Measurements from ENCODE around the gene MRPL20. TPM values are rescaled to one million over a fixed set of nuclear protein-coding genes. Genes with fewer than 3 reads are reported as not detected.
"Not testable (repeated sequence)": the region's sequence is repeated elsewhere in the genome, so short reads cannot be mapped to it uniquely, and the experiment has no call there.

Gene MRPL20
- total and polyA plus RNA-seq, 5 experiments from 2014 or later: 162 to 233 (median 203) TPM

GRCh38 chr1:1371746-1372711, 35.1 kb downstream of the MRPL20 start:
- H3K4me3 Mint-ChIP-seq: peak overlapping the region; percentile 46 to 88 (median 64)
- H3K27me3 Mint-ChIP-seq: no peaks in the 10 kb centered on the region
- H3K36me3 Mint-ChIP-seq: no peaks in the 10 kb centered on the region
- POLR2A ChIA-PET: interaction anchor here (0.6 to 8.9 kb wide), 12 partner anchors 13 to 332 kb away, joined by 3 to 105 read pairs (median 6); partner anchors contain the start of genes CCNL2, DVL1, MIB2 and MRPL20
- peak; percentile 62 to 86 (median 78) for DNase-seq
- H3K27ac Mint-ChIP-seq: peak overlapping the region; percentile 29 to 96 (median 90)
- peak; percentile 30 to 35 for ATAC-seq
- H3K4me1 Mint-ChIP-seq: peaks cover 9 to 48% (median 24%) of the 10 kb centered on the region in 4 donors
- no peaks in the 10 kb centered on the region for H3K9me3 Mint-ChIP-seq

GRCh38 chr1:1371364-1371745, 35.7 kb downstream of the MRPL20 start:
- ATAC-seq (peak; percentile 57 to 79), DNase-seq (peak in 9 of 10 donors; percentile 63 to 96 (median 91))
- Mint-ChIP-seq H3K27me3 (no peaks in the 10 kb centered on the region), H3K36me3 (no peaks in the 10 kb centered on the region), H3K4me3 (peak overlapping the region in 9 of 10 donors; percentile 10 to 85 (median 63)), H3K9me3 (no peaks in the 10 kb centered on the region), H3K27ac (peak overlapping the region in 8 of 10 donors; percentile 72 to 96 (median 90)), H3K4me1 (peaks cover 9 to 44% (median 24%) of the 10 kb centered on the region in 4 donors)
- POLR2A ChIA-PET: interaction anchor here (0.7 to 8.9 kb wide), 10 partner anchors 12 to 332 kb away, joined by 3 to 105 read pairs (median 8); partner anchors contain the start of genes CCNL2, DVL1, MRPL20 and MXRA8

GRCh38 chr1:1370771-1371300, 36.3 kb downstream of the MRPL20 start:
- peak in 1 of 10 donors; percentile 42 for DNase-seq
- peak overlapping the region in 6 of 10 donors; percentile 18 to 85 (median 64) for H3K4me3 Mint-ChIP-seq

GRCh38 chr1:1370094-1370493, 37.0 kb downstream of the MRPL20 start:
- not testable (repeated sequence) for H3K9me3 Mint-ChIP-seq, H3K27me3 Mint-ChIP-seq, H3K36me3 Mint-ChIP-seq, ATAC-seq, DNase-seq
- Mint-ChIP-seq H3K27ac (peak overlapping the region in 6 of 10 donors; percentile 36 to 95 (median 82)), H3K4me1 (peaks cover 7 to 36% (median 20%) of the 10 kb centered on the region in 4 donors), H3K4me3 (peak overlapping the region in 8 of 10 donors; percentile 3 to 56 (median 32))
- POLR2A ChIA-PET: interaction anchor here (0.7 to 8.9 kb wide), 7 partner anchors 11 to 248 kb away, joined by 3 to 105 read pairs (median 4); partner anchors contain the start of genes MRPL20 and MXRA8

More at GRCh38 chr1:1370771-1371300, 36.3 kb downstream of the MRPL20 start:
- ATAC-seq: no peak
- Mint-ChIP-seq H3K9me3 (no peaks in the 10 kb centered on the region), H3K36me3 (no peaks in the 10 kb centered on the region), H3K27ac (peak overlapping the region in 8 of 10 donors; percentile 72 to 96 (median 90)), H3K27me3 (no peaks in the 10 kb centered on the region), H3K4me1 (peaks cover 9 to 41% (median 24%) of the 10 kb centered on the region in 4 donors)
- POLR2A ChIA-PET: interaction anchor here (0.6 to 8.9 kb wide), 10 partner anchors 11 to 331 kb away, joined by 3 to 105 read pairs (median 8); partner anchors contain the start of genes CCNL2, DVL1, MRPL20 and MXRA8

- no peak overlapping the region for H3K27ac Mint-ChIP-seq
Observed at GRCh38 chr1:1367315-1367714, 39.8 kb downstream of the MRPL20 start.

GRCh38 chr1:1366699-1367066, 40.4 kb downstream of the MRPL20 start:
- Mint-ChIP-seq H3K4me1 (peaks cover 0 to 22% (median 10%) of the 10 kb centered on the region in 4 donors), H3K27ac (no peak overlapping the region), H3K36me3 (no peaks in the 10 kb centered on the region), H3K4me3 (no peak overlapping the region), H3K9me3 (no peaks in the 10 kb centered on the region), H3K27me3 (no peaks in the 10 kb centered on the region)
- DNase-seq (no peak), ATAC-seq (no peak)
- POLR2A ChIA-PET: no interaction called here

More at GRCh38 chr1:1367315-1367714, 39.8 kb downstream of the MRPL20 start:
- H3K27me3 Mint-ChIP-seq: no peaks in the 10 kb centered on the region
- no peak for ATAC-seq
- no peak overlapping the region for H3K4me3 Mint-ChIP-seq
- no peak for DNase-seq
- H3K4me1 Mint-ChIP-seq: peaks cover 2 to 20% (median 13%) of the 10 kb centered on the region in 4 donors
- H3K9me3 Mint-ChIP-seq: no peaks in the 10 kb centered on the region
- POLR2A ChIA-PET: interaction anchor here (8.9 kb wide), 1 partner anchor 13 kb away, joined by 105 read pairs; no protein-coding TSS in a partner anchor
- no peaks in the 10 kb centered on the region for H3K36me3 Mint-ChIP-seq

- H3K27me3 Mint-ChIP-seq: peaks cover 0 to under 1% (median 0%) of the 10 kb centered on the region in 5 donors
- no peak overlapping the region for H3K4me3 Mint-ChIP-seq
- no peak for ATAC-seq
- H3K36me3 Mint-ChIP-seq: no peaks in the 10 kb centered on the region
- DNase-seq: no peak
- H3K27ac Mint-ChIP-seq: no peak overlapping the region
- POLR2A ChIA-PET: interaction anchor here (1.0 kb wide), 1 partner anchor 12 kb away, joined by 4 read pairs; no protein-coding TSS in a partner anchor
- no peaks in the 10 kb centered on the region for H3K9me3 Mint-ChIP-seq
- peaks cover 0 to 19% (median 6%) of the 10 kb centered on the region in 4 donors for H3K4me1 Mint-ChIP-seq
Observed at GRCh38 chr1:1365875-1366698, 41.0 kb downstream of the MRPL20 start.

- H3K4me3 Mint-ChIP-seq: no peak overlapping the region
- H3K9me3 Mint-ChIP-seq: no peaks in the 10 kb centered on the region
- peaks cover 8 to 19% (median 11%) of the 10 kb centered on the region in 4 donors for H3K4me1 Mint-ChIP-seq
- peaks cover 0 to 6% (median 0%) of the 10 kb centered on the region in 5 donors for H3K27me3 Mint-ChIP-seq
- peak overlapping the region in 1 of 10 donors; percentile 62 for H3K27ac Mint-ChIP-seq
- DNase-seq: no peak
- no peaks in the 10 kb centered on the region for H3K36me3 Mint-ChIP-seq
- POLR2A ChIA-PET: no interaction called here
- ATAC-seq: no peak
Observed at GRCh38 chr1:1364266-1364665, 42.8 kb downstream of the MRPL20 start.

- Mint-ChIP-seq H3K9me3 (no peaks in the 10 kb centered on the region), H3K27ac (peak overlapping the region in 3 of 10 donors; percentile 5 to 58 (median 32)), H3K4me3 (no peak overlapping the region), H3K27me3 (peaks cover 0 to 7% (median 0%) of the 10 kb centered on the region in 5 donors), H3K36me3 (no peaks in the 10 kb centered on the region), H3K4me1 (peaks cover 13 to 36% (median 24%) of the 10 kb centered on the region in 4 donors)
- no peak for ATAC-seq
- POLR2A ChIA-PET: interaction anchor here (1.2 kb wide), 1 partner anchor 13 kb away, joined by 4 read pairs; the partner anchor contains the start of gene AURKAIP1
- DNase-seq: peak in 1 of 10 donors; percentile 16
Observed at GRCh38 chr1:1361982-1362423, 45.1 kb downstream of the MRPL20 start.

- POLR2A ChIA-PET: no interaction called here
- Mint-ChIP-seq H3K4me3 (peak overlapping the region in 2 of 10 donors; percentile 1 to 34), H3K27me3 (peaks cover 0 to 7% (median 0%) of the 10 kb centered on the region in 5 donors), H3K4me1 (peaks cover 13 to 36% (median 24%) of the 10 kb centered on the region in 4 donors), H3K36me3 (no peaks in the 10 kb centered on the region), H3K9me3 (no peaks in the 10 kb centered on the region), H3K27ac (peak overlapping the region in 1 of 10 donors; percentile 22)
- DNase-seq (peak in 1 of 10 donors; percentile 54), ATAC-seq (no peak)
Observed at GRCh38 chr1:1361233-1361981, 45.7 kb downstream of the MRPL20 start.
